PC-3 (cell line): ENCODE measurements around the gene PLA2G3. TPM values are rescaled to one million over a fixed set of nuclear protein-coding genes. Genes with fewer than 3 reads are reported as not detected.

Experiments
- ATAC-seq: fragments of 200-7000 bp; cut with Tn5 transposase; 2 replicates; pipeline ENCODE4 v1.9.1; 2020; ENCODE audit warnings: mild to moderate bottlenecking, moderate library complexity
- BruUV-seq: library from RNA; stranded (reverse); fragments of 400-500 nt; replicated peaks from 2 replicates; lab custom pipeline; 2021; lab: Mats Ljungman, UMichigan
- CTCF ChIA-PET: fragments of 300-600 bp; sonication (Branson Sonifier 250); formaldehyde crosslinking; loops from one replicate; lab custom pipeline; 2022; ENCODE audit warnings: antibody characterized with exemption; lab: Charles Lee
- POLR2A ChIA-PET: fragments of 300-600 bp; sonication (Branson Sonifier 250); formaldehyde crosslinking; loops from one replicate; lab custom pipeline; 2022; ENCODE audit warnings: antibody characterized with exemption; ENCODE audit not compliant: unreplicated experiment; lab: Charles Lee
- DNase-seq: peaks from one replicate; pipeline ENCODE4 v3.0.0-alpha.2; 2015
- H2AFZ ChIP-seq: fragments of 300-600 bp; sonication (generic); 2 replicates; pipeline ENCODE4 v1.6.0; 2016; ENCODE audit warnings: antibody characterized with exemption, low read length
- H3F3A ChIP-seq: fragments of 300-600 bp; sonication (generic); one replicate; pipeline ENCODE4 v1.6.0; 2017; ENCODE audit warnings: antibody characterized with exemption, low read length, control low read depth, mild to moderate bottlenecking; ENCODE audit not compliant: unreplicated experiment
- H3K27ac ChIP-seq: fragments of 300-600 bp; sonication (generic); 2 replicates; pipeline ENCODE4 v1.5.1; 2016; ENCODE audit warnings: mild to moderate bottlenecking, low read length
- H3K27me3 ChIP-seq: fragments of 300-600 bp; sonication (generic); 2 replicates; pipeline ENCODE4 v1.6.1; 2016; ENCODE audit warnings: low read length, mixed read lengths
- H3K36me3 ChIP-seq: fragments of 300-600 bp; sonication (generic); 2 replicates; pipeline ENCODE4 v1.6.1; 2016; ENCODE audit warnings: low read depth, mixed run types, low read length, mixed read lengths
- H3K4me1 ChIP-seq: fragments of 300-600 bp; sonication (generic); 2 replicates; pipeline ENCODE4 v1.5.1; 2016; ENCODE audit warnings: low read length; ENCODE audit not compliant: insufficient read depth
- H3K4me2 ChIP-seq: fragments of 300-600 bp; sonication (generic); 2 replicates; pipeline ENCODE4 v1.6.0; 2016; ENCODE audit warnings: low read length
- H3K4me3 ChIP-seq: fragments of 300-600 bp; sonication (generic); 2 replicates; pipeline ENCODE4 v1.5.1; 2016; ENCODE audit warnings: mild to moderate bottlenecking, low read length, mixed read lengths
- H3K79me2 ChIP-seq: fragments of 300-600 bp; sonication (generic); 2 replicates; pipeline ENCODE4 v1.6.1; 2017; ENCODE audit warnings: low read length, mixed read lengths
- H3K9ac ChIP-seq: fragments of 300-600 bp; sonication (generic); 2 replicates; pipeline ENCODE4 v1.6.0; 2016; ENCODE audit warnings: mild to moderate bottlenecking, low read length
- H3K9me2 ChIP-seq: fragments of 300-600 bp; sonication (generic); replicated peaks from 2 replicates; pipeline ENCODE4 v1.6.1; 2016; ENCODE audit warnings: mixed run types, low read length, mixed read lengths
- H3K9me3 ChIP-seq: fragments of 300-600 bp; sonication (generic); 2 replicates; pipeline ENCODE4 v1.6.1; 2016; ENCODE audit warnings: low read length, mixed read lengths
- H4K20me1 ChIP-seq: fragments of 300-600 bp; sonication (generic); 2 replicates; pipeline ENCODE4 v1.6.1; 2016; ENCODE audit warnings: low read length, mixed read lengths
- CTCF ChIP-seq: fragments of 300-600 bp; sonication (generic); conservative IDR thresholded peaks from 2 replicates; pipeline ENCODE4 v1.5.1; 2017; ENCODE audit warnings: antibody characterized with exemption, low read depth, mild to moderate bottlenecking, low read length
- EZH2 ChIP-seq: fragments of 300-600 bp; sonication (generic); IDR thresholded peaks from one replicate; pipeline ENCODE4 v1.6.1; 2017; ENCODE audit warnings: antibody characterized with exemption, mild to moderate bottlenecking, low read length; ENCODE audit not compliant: unreplicated experiment
- EZH2phosphoT487 ChIP-seq: fragments of 300-600 bp; sonication (generic); IDR thresholded peaks from 2 replicates; pipeline ENCODE4 v1.6.1; 2018; ENCODE audit warnings: mild to moderate bottlenecking, antibody characterized with exemption, low read length, borderline replicate concordance
- intact Hi-C: fragments of 100-400 bp; cut with micrococcal nuclease; formaldehyde crosslinking; loops from 2 replicates; pipeline ENCODE4 v1.9.0; 2023
- total RNA-seq: library from RNA; depleted of rRNA; stranded (reverse); fragments of >200 nt; gene quantifications from 2 replicates; pipeline ENCODE4 v1.2.3, GENCODE V29; 2014

The PLA2G3 gene
- total RNA-seq, 1 experiment from 2014 or later: not detected

DNA sequence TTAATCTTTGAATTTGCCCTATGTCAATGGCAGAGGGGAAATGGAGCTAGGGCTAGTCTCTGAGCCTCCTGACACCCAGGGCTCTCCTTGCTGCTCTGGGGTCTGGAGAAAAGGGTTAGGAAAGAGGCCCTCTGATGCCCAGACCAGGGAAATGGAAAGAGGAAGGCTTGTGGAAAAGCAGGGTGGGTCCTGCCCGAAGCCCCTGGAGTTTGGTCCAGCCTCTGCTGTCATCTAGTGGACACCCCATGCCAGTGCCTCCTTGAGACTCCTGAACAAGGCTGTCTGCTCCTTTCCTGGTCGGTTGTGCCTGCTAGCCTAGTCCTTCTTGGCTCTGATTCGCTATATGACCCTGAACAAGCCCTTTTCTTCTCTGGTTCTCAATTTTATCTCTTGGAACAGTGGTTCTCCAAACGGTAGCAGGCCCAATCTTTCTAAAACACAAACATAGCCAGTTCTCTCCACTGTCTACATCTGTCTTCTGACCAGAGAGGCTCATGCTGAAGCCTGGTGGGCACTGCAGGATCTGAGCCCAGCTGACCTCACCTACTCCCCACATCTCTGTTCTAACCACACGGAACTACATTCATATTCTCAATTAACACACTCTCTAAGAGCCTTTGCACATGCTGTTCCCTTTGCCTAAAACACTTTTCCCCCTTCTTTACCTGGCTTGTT lies 8.8 kb upstream of the PLA2G3 start:
- intact Hi-C loops: loop anchor here (1.0 kb wide), 2 partner anchors 42 to 202 kb away; partner anchors contain the start of gene SELENOM
- H2AFZ ChIP-seq: peak overlapping the region; percentile 24; the same call in 1 of the 2 replicates
- H3K79me2 ChIP-seq: no peaks in the 10 kb centered on the region
- H3K27me3 ChIP-seq: no peaks in the 10 kb centered on the region
- H3K9me3 ChIP-seq: no peaks in the 10 kb centered on the region
- no peaks in the 10 kb centered on the region for H3K9me2 ChIP-seq
- TF ChIP-seq EZH2: no peak
- peak; percentile 83 for TF ChIP-seq CTCF
- H3K27ac ChIP-seq: no peak overlapping the region
- CTCF ChIA-PET: interaction anchor here (0.5 to 2.8 kb wide), 2 partner anchors 42 to 80 kb away, joined by 3 to 16 read pairs; partner anchors contain the start of gene SELENOM
- POLR2A ChIA-PET: no interaction called here
- ATAC-seq (peak; percentile 95), DNase-seq (peak; percentile 70)
- H3K4me2 ChIP-seq: no peak overlapping the region
- H3K4me1 ChIP-seq: no peaks in the 10 kb centered on the region
- BruUV-seq: no TSS peak
- no peak overlapping the region for H3K9ac ChIP-seq
- no peak overlapping the region for H3K4me3 ChIP-seq
- no peaks in the 10 kb centered on the region for H4K20me1 ChIP-seq
- no peaks in the 10 kb centered on the region for H3K36me3 ChIP-seq
- no peaks in the 10 kb centered on the region for H3F3A ChIP-seq

GRCh38 chr22:31148488-31148887 lies 8.2 kb upstream of the PLA2G3 start:
- Histone ChIP-seq H3K9me3 (no peaks in the 10 kb centered on the region), H3K27me3 (no peaks in the 10 kb centered on the region), H3K4me3 (no peak overlapping the region), H3K36me3 (no peaks in the 10 kb centered on the region), H3K9ac (no peak overlapping the region), H3K9me2 (no peaks in the 10 kb centered on the region), H3K4me1 (no peaks in the 10 kb centered on the region), H4K20me1 (no peaks in the 10 kb centered on the region), H3K27ac (no peak overlapping the region), H2AFZ (peak overlapping the region; percentile 24), H3F3A (no peaks in the 10 kb centered on the region), H3K4me2 (no peak overlapping the region), H3K79me2 (no peaks in the 10 kb centered on the region)
- POLR2A ChIA-PET: interaction anchor here (0.6 kb wide), 1 partner anchor 179 kb away, joined by 4 read pairs; the partner anchor contains the start of gene TUG1
- DNase-seq: no peak
- peak; percentile 21 for ATAC-seq
- CTCF ChIA-PET: interaction anchor here (0.6 to 2.8 kb wide), 3 partner anchors 11 to 41 kb away, joined by 3 to 16 read pairs (median 4); partner anchors contain the start of gene SELENOM
- TF ChIP-seq CTCF (no peak), EZH2phosphoT487 (no peak), EZH2 (no peak)
- BruUV-seq: no TSS peak
- intact Hi-C loops: no loop called here

DNA sequence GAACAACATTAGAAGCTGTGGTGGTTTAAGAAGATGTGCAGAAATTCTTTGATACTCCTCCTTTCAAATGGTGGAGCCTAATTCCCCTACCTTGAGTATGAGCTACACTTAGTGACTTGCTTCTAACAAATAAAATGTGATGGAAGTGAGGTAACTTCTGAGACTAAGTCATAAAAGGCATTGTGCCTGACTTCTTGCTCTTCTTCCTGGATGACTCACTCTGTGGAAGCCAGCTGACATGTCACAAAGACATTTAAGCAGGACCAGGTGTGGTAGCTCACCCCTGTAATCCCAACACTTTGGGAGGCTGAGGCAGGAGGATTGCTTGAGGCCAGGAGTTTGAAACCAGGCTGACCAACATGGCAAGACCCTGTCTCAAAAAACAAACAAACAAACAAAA lies 3.9 kb upstream of the PLA2G3 start:
- Histone ChIP-seq H2AFZ (no peak overlapping the region), H3K4me2 (no peak overlapping the region), H3K36me3 (no peaks in the 10 kb centered on the region), H4K20me1 (no peaks in the 10 kb centered on the region), H3K4me1 (no peaks in the 10 kb centered on the region), H3K9ac (no peak overlapping the region), H3K4me3 (no peak overlapping the region), H3F3A (no peaks in the 10 kb centered on the region), H3K79me2 (no peaks in the 10 kb centered on the region), H3K27me3 (no peaks in the 10 kb centered on the region), H3K9me2 (no peaks in the 10 kb centered on the region), H3K27ac (no peak overlapping the region), H3K9me3 (no peaks in the 10 kb centered on the region)
- intact Hi-C loops: no loop called here
- POLR2A ChIA-PET: interaction anchor here (0.7 kb wide), 1 partner anchor 81 kb away, joined by 3 read pairs; no protein-coding TSS in a partner anchor
- BruUV-seq: no TSS peak
- TF ChIP-seq EZH2phosphoT487: no peak
- CTCF ChIA-PET: interaction anchor here (0.7 to 1.1 kb wide), 2 partner anchors 37 to 168 kb away, joined by 3 read pairs; partner anchors contain the start of gene SELENOM
- ATAC-seq (peak; percentile 57), DNase-seq (peak; percentile 54)
